Stimulated activated naive B cell treated with anti-CD40 and anti-IgM and Interleukin-4, amounts not matched to agents 10 μg/mL and 1 μg/mL and 100 μg/mL, for 72 hours (primary cell): ENCODE measurements around the gene CAD.
A peak's percentile ranks its signal among the peaks of the same experiment; 100 is the strongest.

ENCODE experiments used
- ATAC-seq, 2 donors: fragments of 150-1000 bp; cut with Tn5 transposase; replicated peaks; 2 replicates each; pipeline ENCODE4 v1.10.0; 2021; ENCODE audit warnings: moderate library complexity in 1 of 2
- DNase-seq: peaks from one replicate; pipeline ENCODE4 v3.0.0; 2021
- H3K27ac Mint-ChIP-seq: one replicate; pipeline ENCODE4 v1.8.0; 2022; ENCODE audit warnings: mild to moderate bottlenecking, mixed read lengths
- H3K27me3 Mint-ChIP-seq, 2 donors: one replicate each; pipeline ENCODE4 v1.8.0; 2022; ENCODE audit warnings: mixed read lengths in 2 of 2
- H3K36me3 Mint-ChIP-seq, 2 donors: one replicate each; pipeline ENCODE4 v1.8.0; 2022; ENCODE audit warnings: mixed read lengths in 2 of 2, mild to moderate bottlenecking in 1 of 2
- H3K4me1 Mint-ChIP-seq, 2 donors: one replicate each; pipeline ENCODE4 v1.8.0; 2022; ENCODE audit warnings: mixed read lengths in 2 of 2, mild to moderate bottlenecking in 1 of 2
- H3K4me3 Mint-ChIP-seq, 2 donors: one replicate each; pipeline ENCODE4 v1.8.0; 2022; ENCODE audit warnings: mild to moderate bottlenecking in 2 of 2, mixed read lengths in 2 of 2, moderate library complexity in 1 of 2
- H3K9me3 Mint-ChIP-seq, 2 donors: one replicate each; pipeline ENCODE4 v1.8.0; 2022; ENCODE audit warnings: mixed read lengths in 2 of 2, mild to moderate bottlenecking in 1 of 2

Gene CAD

DNA sequence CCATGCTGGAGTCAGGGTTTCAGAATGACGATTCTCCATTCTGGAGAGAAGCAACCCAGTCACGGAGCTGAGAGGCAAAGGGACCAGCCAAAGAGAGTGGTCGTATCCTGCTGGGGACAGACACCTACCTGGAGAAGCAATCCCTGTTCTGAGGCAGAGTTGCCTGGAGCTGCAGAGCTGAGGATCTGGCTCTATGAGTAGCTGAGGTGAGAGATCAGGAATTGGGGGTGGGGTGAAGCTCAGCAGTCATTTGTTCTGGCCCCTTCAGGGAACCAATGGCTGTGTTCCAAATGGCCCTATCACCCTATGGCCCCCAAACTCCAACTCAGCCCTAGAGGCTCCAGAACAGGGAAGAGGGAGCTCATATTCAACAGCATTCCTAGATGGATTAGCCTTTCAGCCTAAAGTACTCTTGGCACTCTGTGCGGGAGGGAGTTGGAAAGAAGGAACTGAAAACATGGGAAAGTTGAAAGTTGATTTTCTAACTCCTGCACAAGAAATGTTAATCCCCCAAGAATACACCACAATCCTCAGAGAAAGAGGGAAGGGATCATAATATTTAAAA lies 8.6 kb upstream of the CAD start:
- no peak overlapping the region for H3K27ac Mint-ChIP-seq

DNA sequence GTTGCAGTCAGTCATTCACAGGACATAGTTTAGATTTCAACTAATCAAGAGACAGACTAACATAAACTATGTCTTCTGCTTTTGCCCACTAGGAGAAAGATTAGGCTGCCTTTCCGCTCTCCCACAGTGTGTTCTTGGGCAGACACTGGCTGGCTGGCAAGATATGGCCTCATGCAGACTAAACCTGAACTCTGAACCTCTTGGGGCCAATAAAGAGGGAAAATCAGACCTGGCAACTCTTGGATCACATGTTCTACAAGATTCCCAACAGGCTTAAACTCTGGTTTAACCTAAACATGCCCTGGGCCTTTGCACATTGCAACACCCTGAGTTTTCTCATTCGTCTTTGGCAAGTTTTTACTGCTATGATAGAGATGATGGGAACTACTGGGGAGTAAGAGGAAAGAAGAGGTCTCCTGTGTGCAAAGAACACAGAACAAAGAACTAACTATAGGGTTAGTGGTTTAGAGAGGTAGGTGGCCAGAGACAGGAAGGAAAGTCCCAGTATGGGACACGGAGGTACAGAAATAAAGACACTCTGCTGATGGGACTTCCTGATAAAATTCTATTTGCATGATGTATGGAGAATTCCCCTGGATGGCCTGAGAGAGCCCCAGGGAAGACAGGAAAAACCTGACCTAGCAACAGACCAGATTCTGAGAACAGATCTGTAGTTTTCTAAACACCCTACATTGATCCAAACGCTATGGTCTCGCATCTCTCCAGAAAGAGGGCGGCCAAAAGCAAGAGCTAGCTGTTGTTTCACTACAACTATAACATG lies 7.4 kb upstream of the CAD start:
- Mint-ChIP-seq H3K4me1 (peaks cover 21 to 41% of the 10 kb centered on the region in 2 donors), H3K36me3 (peaks cover 37 to 53% of the 10 kb centered on the region in 2 donors), H3K27me3 (no peaks in the 10 kb centered on the region), H3K9me3 (no peaks in the 10 kb centered on the region), H3K27ac (peak overlapping the region; percentile 11), H3K4me3 (peak overlapping the region; percentile 39 to 49)
- no peak for DNase-seq
- no peak for ATAC-seq

More for the DNA sequence above, 8.6 kb upstream of the CAD start:
- DNase-seq (no peak), ATAC-seq (no peak)
- Mint-ChIP-seq H3K4me3 (no peak overlapping the region), H3K36me3 (peaks cover 43 to 64% of the 10 kb centered on the region in 2 donors), H3K9me3 (no peaks in the 10 kb centered on the region), H3K27me3 (no peaks in the 10 kb centered on the region), H3K4me1 (peaks cover 20 to 38% of the 10 kb centered on the region in 2 donors)

DNA sequence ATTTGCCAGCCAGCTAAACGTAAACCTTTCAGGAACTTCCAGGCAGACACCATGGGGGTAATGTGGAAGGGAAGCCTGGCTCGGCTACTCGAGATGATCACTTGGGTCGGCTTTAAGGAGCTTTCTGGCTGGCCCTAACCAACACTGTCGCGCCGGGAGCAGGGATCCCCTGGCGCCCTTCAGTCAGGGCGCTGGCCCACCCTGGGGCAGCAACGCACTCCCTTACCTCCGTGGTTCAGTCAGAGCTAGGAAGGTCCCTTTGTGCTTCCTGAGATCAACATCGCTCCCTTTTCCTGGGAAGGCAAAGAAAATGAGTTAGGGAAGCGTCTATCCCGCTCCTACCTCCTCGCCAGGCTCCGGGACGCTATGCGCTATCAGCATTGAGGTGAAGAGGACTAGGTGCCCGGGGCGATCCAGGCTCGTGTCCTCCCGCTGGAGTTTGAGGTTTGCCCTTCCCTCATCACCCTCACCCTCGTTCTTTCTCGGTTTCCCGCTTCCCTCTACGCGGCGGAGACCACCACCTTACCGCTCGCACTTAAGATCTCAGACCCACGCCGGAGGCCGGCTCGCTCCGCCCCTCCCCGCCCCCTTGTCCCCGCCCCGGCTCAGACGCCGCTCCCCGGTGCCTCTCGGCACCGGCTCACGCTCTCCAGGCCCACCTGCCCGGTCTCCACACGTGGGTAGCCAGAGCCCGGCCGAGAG lies 5.8 kb upstream of the CAD start:
- peaks cover 32 to 48% of the 10 kb centered on the region in 2 donors for H3K36me3 Mint-ChIP-seq
- H3K4me1 Mint-ChIP-seq: peaks cover 22 to 41% of the 10 kb centered on the region in 2 donors
- ATAC-seq (peak in 1 of 2 donors; percentile 75), DNase-seq (no peak)
- H3K27ac Mint-ChIP-seq: peak overlapping the region; percentile 100
- H3K9me3 Mint-ChIP-seq: no peaks in the 10 kb centered on the region
- H3K27me3 Mint-ChIP-seq: no peaks in the 10 kb centered on the region
- peak overlapping the region; percentile 93 to 99 for H3K4me3 Mint-ChIP-seq

DNA sequence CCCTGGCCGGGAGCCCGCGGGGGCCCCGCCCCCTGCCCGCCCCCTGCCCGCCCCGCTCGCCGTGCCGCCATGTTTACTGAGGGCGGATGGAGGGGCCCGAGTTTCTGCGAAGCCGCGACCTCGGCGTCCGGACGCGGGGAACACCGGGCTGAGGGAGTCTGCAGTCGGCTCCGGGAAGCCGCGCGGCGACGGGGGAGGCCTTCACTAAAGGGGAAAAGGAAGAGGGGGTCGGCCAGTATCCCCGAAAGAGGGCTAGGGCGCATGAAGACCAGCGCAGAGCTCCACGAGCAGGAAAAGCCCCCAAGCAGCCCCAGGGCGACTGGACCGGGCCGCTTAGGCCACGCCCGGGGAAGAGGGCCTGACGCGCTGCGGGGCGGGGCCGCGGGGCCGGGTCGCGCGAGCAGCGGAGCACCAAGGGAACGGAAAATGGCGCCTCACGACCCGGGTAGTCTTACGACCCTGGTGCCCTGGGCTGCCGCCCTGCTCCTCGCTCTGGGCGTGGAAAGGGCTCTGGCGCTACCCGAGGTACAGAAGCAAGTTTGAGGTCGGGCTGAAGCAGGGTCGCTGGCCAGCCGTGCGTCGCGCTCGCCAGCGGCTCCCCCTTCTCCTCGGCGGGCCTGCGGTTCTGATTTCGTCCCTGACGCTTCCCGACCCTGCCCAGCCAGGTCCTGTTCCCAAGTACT lies 5.1 kb upstream of the CAD start, which contains the start of the genes ATRAID and SLC5A6:
Gene ATRAID, plus strand, starts transcription at position 99 of the 683 bp plus-strand sequence. Its CDS starts 328 bp downstream, at position 427.
Gene SLC5A6, minus strand, starts transcription at position 326 of the 683 bp plus-strand sequence. CDS start 4,618 bp downstream, outside the sequence.
- Mint-ChIP-seq H3K4me1 (peaks cover 26 to 42% of the 10 kb centered on the region in 2 donors), H3K4me3 (peak within 1 kb of the TSS; percentile 93 to 99), H3K9me3 (no peaks in the 10 kb centered on the region), H3K36me3 (peaks cover 25 to 47% of the 10 kb centered on the region in 2 donors), H3K27me3 (no peaks in the 10 kb centered on the region), H3K27ac (peak within 1 kb of the TSS; percentile 100)
- DNase-seq: peak; percentile 89
- peak; percentile 90 to 92 for ATAC-seq

DNA sequence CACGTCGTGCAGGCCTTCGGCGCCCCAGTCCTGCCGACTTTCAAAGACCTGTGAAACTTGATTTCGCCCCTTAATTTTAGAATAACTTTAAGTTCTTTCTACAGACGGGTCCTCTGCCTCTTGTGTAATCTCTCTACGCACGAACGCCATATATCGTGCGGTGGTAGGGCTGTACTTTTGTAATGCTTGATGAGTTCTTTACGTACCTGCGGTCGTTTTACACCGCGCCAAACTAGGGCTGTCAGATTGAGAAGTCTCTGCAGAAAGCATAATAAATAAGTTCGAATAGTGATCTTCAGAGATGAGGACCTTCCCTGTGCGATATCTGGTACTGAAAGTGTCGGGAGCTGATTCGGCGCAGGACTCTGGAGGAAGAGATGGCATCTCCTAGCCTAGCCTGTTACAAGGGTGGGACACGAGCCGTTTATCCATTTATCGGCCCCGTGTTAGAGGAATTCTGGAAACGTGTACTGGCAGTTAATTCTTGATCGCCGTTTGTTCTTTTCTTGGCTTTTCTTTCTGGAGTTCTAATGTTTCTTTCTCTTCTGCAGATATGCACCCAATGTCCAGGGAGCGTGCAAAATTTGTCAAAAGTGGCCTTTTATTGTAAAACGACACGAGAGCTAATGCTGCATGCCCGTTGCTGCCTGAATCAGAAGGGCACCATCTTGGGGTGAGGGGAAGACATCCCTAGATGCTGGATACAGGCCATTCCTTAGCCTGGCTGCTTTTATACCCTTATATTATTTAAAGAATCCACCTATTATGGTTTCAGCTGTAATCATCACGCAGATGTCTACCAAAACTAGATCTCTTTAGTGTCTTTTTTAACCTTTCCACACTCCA lies 4.3 kb upstream of the CAD start:
- Mint-ChIP-seq H3K27me3 (no peaks in the 10 kb centered on the region), H3K4me1 (peaks cover 21 to 46% of the 10 kb centered on the region in 2 donors), H3K27ac (peak overlapping the region; percentile 100), H3K36me3 (peaks cover 22 to 45% of the 10 kb centered on the region in 2 donors), H3K9me3 (no peaks in the 10 kb centered on the region), H3K4me3 (peak overlapping the region; percentile 93 to 99)
- peak; percentile 64 for ATAC-seq
- peak; percentile 67 for DNase-seq

DNA sequence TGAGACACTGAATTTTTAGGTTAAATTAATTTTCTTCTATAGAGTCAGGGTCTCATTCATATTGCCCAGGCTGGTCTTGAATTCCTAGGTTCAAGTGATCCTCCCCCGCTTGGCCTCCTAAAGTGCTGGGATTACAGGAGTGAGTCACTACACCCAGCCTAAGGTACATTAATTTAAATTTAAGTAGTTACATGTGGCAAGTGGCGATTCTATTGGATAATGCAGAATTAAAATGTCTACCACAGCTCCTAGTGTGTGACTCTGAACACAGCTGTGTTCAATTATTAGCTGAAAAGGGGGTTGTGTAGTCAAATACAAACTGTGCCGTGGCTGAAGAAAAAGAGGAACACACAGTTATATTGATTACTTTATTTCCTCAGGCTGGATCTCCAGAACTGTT lies 2.2 kb upstream of the CAD start:
- no peak overlapping the region for H3K27ac Mint-ChIP-seq
- no peak overlapping the region for H3K4me3 Mint-ChIP-seq
- no peaks in the 10 kb centered on the region for H3K9me3 Mint-ChIP-seq
- DNase-seq: no peak
- no peaks in the 10 kb centered on the region for H3K27me3 Mint-ChIP-seq
- H3K4me1 Mint-ChIP-seq: peaks cover 24 to 43% of the 10 kb centered on the region in 2 donors
- peaks cover 14 to 40% of the 10 kb centered on the region in 2 donors for H3K36me3 Mint-ChIP-seq
- no peak for ATAC-seq

DNA sequence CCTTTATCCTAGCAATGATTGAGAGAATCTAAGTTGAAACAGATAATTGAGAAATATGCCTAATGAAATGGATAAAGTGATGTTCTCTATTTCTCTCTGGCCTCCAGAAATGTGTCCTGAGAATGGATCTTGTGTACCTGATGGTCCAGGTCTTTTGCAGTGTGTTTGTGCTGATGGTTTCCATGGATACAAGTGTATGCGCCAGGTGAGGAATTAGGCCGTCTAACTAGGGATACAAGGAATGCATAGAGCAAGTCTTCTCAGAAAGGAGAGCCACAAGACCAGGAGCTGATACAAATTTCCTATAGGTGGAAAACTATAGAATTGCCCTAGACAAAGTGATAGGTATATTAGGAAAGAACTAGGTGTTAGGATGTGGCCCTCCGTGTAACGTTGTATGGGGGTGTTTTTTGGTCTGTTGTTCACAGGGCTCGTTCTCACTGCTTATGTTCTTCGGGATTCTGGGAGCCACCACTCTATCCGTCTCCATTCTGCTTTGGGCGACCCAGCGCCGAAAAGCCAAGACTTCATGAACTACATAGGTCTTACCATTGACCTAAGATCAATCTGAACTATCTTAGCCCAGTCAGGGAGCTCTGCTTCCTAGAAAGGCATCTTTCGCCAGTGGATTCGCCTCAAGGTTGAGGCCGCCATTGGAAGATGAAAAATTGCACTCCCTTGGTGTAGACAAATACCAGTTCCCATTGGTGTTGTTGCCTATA lies 592 bp upstream of the CAD start:
- H3K27ac Mint-ChIP-seq: peak overlapping the region; percentile 97
- peak overlapping the region; percentile 94 to 100 for H3K4me3 Mint-ChIP-seq
- ATAC-seq (no peak), DNase-seq (no peak)
- H3K36me3 Mint-ChIP-seq: peaks cover 23 to 52% of the 10 kb centered on the region in 2 donors
- H3K4me1 Mint-ChIP-seq: peaks cover 23 to 42% of the 10 kb centered on the region in 2 donors
- no peaks in the 10 kb centered on the region for H3K27me3 Mint-ChIP-seq
- no peaks in the 10 kb centered on the region for H3K9me3 Mint-ChIP-seq

DNA sequence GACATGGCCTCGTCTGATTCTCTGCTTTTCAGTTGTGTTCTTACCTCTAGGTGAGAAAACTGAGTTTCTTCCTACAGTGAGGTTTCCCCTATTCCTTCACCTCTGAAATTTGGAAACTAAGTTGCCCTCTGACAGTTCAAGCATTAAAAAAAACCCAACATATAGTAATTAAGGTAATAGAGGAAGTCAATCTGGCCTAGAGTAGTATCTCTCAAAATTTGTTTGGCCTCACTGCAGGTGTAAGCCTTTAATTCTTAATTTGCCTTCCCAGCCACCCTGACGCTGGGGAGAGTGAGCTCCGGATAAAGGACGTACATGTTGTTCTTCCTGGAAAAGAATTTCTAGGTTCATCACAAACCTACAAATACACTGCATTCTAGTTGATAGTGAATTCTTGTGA lies 1.4 kb downstream of the CAD start:
- H3K27ac Mint-ChIP-seq: peak overlapping the region; percentile 5
- H3K4me1 Mint-ChIP-seq: peaks cover 20 to 34% of the 10 kb centered on the region in 2 donors
- H3K4me3 Mint-ChIP-seq: peak overlapping the region; percentile 94 to 100
- DNase-seq (no peak), ATAC-seq (no peak)
- H3K27me3 Mint-ChIP-seq: no peaks in the 10 kb centered on the region
- H3K36me3 Mint-ChIP-seq: peaks cover 36 to 67% of the 10 kb centered on the region in 2 donors
- no peaks in the 10 kb centered on the region for H3K9me3 Mint-ChIP-seq

DNA sequence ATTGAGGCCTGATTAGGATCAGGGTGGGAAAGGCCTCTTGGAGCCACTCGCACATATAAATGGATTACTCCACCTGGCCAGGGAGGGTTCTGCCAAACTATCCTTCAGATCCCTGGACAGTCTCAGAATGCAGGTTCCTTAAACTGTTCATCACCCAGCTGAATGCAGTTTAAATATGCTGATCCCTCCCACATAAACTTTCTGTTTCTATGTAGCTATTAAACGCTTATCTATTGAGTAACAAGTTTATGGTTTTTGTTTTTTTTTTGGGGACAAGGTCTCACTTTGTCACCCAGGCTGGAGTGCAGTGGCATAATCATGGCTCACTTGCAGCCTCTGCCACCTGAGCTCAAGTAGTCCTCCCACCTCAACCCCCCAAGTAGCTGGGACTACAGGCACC lies 1.9 kb downstream of the CAD start:
- Mint-ChIP-seq H3K27ac (no peak overlapping the region), H3K27me3 (no peaks in the 10 kb centered on the region), H3K4me3 (no peak overlapping the region), H3K36me3 (peaks cover 39 to 68% of the 10 kb centered on the region in 2 donors), H3K9me3 (no peaks in the 10 kb centered on the region), H3K4me1 (peaks cover 19 to 31% of the 10 kb centered on the region in 2 donors)
- no peak for DNase-seq
- no peak for ATAC-seq

DNA sequence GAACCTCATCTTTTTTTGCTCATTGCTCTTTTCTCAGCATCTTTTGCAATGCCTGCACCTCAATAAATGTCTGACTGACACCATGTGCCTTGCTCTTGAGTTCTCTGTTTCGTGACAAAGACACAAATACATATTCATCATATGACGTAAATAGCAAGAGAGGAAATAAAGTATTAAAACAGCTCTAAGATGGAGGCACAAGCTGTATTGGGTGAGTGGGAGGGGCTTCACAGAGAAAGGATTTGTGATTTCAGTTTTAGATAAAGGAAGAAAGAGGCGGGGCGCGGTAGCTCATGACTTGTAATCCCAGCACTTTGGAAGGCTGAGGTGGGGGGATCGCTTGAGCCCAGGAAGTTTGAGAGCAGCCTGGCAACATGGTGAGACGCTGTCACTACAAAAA lies 2.9 kb downstream of the CAD start:
- H3K9me3 Mint-ChIP-seq: no peaks in the 10 kb centered on the region
- H3K27ac Mint-ChIP-seq: no peak overlapping the region
- no peak for ATAC-seq
- peaks cover 45 to 78% of the 10 kb centered on the region in 2 donors for H3K36me3 Mint-ChIP-seq
- H3K27me3 Mint-ChIP-seq: no peaks in the 10 kb centered on the region
- DNase-seq: no peak
- peaks cover 19 to 31% of the 10 kb centered on the region in 2 donors for H3K4me1 Mint-ChIP-seq
- no peak overlapping the region for H3K4me3 Mint-ChIP-seq

DNA sequence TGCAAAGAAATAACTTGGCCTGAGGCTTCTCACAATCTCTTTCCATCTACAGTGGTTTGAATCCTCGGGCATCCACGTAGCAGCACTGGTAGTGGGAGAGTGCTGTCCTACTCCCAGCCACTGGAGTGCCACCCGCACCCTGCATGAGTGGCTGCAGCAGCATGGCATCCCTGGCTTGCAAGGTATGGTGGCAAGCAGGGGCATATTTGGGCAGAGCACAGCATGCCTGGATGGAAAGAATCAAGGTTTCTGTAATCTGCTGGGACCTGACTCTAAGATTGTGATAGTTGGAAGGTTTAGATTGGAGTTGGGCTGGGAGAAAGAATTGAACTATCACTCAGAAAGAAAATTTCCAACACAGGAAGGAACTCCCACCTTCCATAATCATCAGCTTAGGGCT lies 4.0 kb downstream of the CAD start:
- DNase-seq (no peak), ATAC-seq (no peak)
- H3K27me3 Mint-ChIP-seq: no peaks in the 10 kb centered on the region
- no peak overlapping the region for H3K4me3 Mint-ChIP-seq
- no peaks in the 10 kb centered on the region for H3K9me3 Mint-ChIP-seq
- peaks cover 43 to 78% of the 10 kb centered on the region in 2 donors for H3K36me3 Mint-ChIP-seq
- H3K27ac Mint-ChIP-seq: no peak overlapping the region
- H3K4me1 Mint-ChIP-seq: peaks cover 19 to 31% of the 10 kb centered on the region in 2 donors

DNA sequence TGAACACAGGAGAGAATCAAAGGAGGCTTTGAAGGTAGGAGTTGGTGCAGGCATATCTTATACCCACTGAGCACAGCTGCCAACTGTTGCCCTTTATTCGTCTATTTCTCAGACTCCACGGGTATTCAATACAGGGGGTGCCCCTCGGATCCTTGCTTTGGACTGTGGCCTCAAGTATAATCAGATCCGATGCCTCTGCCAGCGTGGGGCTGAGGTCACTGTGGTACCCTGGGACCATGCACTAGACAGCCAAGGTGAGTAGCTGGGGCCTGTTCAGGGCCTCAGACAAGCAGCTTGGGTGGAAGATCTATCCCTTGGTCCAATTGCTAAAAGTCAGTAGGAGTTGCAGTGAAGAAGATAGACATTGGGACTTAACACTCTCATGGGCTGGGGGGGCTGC lies 5.2 kb downstream of the CAD start:
- Mint-ChIP-seq H3K27ac (no peak overlapping the region), H3K4me3 (no peak overlapping the region), H3K9me3 (no peaks in the 10 kb centered on the region), H3K27me3 (no peaks in the 10 kb centered on the region), H3K36me3 (peaks cover 53 to 80% of the 10 kb centered on the region in 2 donors), H3K4me1 (peaks cover 11 to 21% of the 10 kb centered on the region in 2 donors)
- DNase-seq: no peak
- ATAC-seq: no peak

DNA sequence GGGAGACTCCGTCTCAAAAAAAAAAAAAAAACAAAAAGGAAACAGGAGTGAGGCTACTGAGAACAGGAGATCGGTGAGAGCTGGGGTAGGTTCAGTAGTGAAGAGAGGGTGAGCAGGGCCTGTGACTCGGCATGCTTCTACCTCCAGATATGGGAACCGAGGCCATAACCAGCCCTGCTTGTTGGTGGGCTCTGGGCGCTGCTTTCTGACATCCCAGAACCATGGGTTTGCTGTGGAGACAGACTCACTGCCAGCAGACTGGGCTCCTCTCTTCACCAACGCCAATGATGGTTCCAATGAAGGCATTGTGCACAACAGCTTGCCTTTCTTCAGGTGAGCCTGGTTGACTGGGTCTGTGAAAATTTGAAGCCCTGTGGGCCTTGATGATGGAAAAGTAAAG lies 6.2 kb downstream of the CAD start:
- H3K4me3 Mint-ChIP-seq: no peak overlapping the region
- peaks cover 4 to 11% of the 10 kb centered on the region in 2 donors for H3K4me1 Mint-ChIP-seq
- H3K36me3 Mint-ChIP-seq: peaks cover 47 to 75% of the 10 kb centered on the region in 2 donors
- H3K9me3 Mint-ChIP-seq: no peaks in the 10 kb centered on the region
- ATAC-seq (no peak), DNase-seq (no peak)
- peak overlapping the region; percentile 75 for H3K27ac Mint-ChIP-seq
- no peaks in the 10 kb centered on the region for H3K27me3 Mint-ChIP-seq
